ENCODE results near the gene PRSS38.

PRSS38 gene

DNA sequence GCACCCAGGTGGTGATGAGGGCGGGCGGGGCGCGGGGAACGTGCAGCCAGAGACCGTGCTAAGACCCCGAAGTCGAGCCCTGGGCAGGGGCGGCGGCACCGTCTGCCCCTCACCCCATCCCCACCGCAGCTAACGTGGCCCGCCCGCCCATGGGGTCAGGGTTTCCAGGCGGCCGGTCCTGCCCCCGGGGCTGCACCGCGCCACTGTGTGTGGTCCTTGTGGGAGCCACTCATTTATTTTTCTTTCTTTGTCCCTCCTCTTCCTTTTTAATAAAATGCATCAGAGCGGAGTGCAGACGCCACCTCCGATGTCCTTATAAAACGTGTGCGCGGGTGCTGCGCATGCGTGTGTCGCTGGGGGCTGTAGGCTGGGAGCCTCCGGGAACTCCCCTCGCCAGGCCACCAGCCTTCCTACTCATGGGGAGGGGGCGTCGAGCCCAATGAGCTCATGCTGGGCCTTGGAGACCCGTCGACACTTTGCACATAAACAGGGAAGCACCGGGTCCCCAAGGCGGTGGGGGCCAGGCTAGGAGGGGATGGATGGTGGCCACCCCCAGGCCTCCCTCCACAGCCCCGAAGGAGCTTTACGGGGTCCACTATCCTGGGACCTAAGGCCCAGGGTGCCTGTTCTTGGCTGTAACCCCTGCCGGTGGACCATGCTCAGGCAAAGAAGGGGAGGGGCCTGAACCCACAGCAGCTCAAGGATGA, 72.4 kb downstream of the PRSS38 start:
- no peak for DNase-seq

GRCh38 chr1:227888404-227889046, 73.0 kb downstream of the PRSS38 start:
- DNase-seq: no peak

DNA sequence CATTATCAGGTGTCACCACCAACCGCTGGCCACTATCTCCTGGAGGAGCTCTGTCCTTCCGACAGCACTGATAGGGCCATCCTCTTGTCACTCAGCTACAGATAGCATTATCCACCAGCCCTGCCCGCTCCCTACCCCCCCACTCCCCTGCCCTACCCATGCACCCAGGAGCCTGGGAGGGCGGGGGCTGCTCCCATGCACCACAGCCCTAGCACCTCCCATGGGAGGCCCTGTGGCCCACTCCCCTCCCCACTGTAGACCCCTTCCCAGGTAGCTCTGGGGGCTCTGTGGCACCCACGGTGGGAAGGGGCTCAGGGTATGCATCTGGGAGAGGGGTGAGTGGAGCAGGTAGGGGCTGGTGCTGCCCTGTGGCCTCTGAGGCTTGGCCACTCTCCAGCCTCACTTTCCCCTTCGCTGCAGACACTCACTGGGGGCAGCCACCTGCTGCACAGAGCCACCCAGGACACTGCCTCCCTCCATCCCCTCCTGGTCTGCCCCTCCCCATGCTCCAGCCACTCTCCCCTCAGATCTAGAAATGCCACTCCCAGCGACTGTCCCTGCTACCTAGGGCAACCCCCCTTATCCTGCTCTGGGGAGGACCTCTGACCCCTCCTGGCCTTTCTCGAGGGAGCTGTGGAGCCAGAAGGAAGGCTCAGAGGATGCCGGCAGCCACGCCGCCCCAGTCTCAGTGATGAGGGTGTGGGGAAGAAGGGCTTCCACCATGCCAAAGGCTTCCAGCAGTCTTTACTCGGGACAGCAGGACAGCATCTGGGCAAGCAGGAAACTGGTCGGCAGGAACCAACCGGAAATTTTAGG, 73.8 kb downstream of the PRSS38 start:
- no peak for DNase-seq

- DNase-seq: no peak
Measured at GRCh38 chr1:227889863-227890405, 74.5 kb downstream of the PRSS38 start.

DNA sequence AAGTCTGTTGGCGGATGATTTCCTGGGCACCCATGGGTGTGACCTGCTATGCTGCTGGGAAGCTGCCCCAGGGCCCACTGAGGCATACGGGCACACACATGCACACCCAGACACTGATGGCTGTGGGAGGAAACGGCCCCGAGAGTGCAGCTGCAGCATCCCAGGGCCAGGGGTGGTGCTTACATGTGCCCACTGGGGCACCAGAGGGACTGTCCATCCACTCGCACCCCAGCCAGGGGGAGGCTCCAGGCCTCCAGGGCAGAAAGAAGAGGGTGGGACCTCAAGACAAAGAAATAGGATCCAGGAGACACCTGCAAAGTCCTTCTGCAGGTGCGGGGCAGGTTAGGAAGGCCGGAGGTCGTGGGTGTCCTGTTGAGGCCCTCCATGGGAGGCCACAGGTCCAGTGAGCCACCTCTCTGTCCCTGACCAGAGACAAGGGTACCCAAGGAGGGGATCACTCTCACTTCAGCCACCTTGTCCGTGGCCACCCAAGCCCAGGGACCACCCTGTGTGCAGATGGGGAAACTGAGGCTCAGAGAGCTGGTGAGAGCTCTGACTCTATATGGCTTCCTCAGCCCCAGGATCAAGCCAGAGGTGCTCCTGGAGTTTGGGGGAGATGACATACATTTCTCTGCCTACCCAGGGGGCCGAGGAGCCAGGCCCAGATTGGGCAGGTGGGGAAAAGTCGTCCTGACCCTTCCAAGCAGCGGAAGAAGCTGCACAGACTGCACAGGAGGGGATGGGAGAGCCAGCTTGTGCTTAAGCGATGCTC, 75.2 kb downstream of the PRSS38 start:
- DNase-seq: no peak

GRCh38 chr1:227891223-227891954, 75.9 kb downstream of the PRSS38 start:
- no peak for DNase-seq

- DNase-seq: no peak
Measured at GRCh38 chr1:227891955-227892488, 76.5 kb downstream of the PRSS38 start.

DNA sequence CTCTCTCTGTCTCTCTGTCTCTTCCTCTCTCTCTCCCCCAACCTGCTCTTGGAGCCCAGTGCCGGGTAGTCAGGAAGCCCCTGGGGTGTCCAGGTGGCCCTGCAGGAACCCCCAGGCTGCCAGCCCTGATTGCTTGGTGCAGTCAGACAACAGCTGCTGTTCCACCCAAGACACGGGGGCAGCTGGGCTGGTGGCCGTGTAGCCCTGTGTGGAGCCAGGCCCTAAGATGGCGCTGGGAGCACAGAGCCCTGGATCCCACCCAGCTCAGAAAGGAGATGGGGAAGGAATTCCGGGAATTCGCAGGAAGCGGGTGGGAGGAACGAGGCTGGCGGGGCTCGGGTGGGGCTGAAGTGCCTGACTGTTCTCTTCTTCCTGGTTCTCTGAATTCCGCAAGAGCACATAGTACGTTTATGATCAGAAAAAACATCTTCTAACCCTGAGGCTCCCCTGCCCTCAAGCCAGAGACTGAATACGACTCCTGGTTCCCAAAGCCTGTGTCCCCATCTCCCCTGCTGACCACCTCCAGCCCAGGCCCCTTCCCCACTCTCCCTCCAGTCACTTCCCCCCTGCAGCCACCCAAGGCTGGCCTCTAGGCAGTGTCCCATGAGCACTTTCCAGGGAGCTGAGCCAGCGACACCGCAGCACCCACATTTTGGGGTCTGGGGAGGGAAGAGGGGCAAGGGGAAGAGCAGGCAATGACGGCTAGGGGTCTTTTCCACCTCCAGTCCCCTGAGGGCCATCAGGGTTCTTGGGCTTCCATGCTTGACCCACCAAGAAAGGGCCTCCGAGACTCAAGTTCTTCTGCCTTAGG, 77.2 kb downstream of the PRSS38 start:
- DNase-seq: no peak

- DNase-seq: no peak
Measured at GRCh38 chr1:227893300-227893948, 77.9 kb downstream of the PRSS38 start.

DNA sequence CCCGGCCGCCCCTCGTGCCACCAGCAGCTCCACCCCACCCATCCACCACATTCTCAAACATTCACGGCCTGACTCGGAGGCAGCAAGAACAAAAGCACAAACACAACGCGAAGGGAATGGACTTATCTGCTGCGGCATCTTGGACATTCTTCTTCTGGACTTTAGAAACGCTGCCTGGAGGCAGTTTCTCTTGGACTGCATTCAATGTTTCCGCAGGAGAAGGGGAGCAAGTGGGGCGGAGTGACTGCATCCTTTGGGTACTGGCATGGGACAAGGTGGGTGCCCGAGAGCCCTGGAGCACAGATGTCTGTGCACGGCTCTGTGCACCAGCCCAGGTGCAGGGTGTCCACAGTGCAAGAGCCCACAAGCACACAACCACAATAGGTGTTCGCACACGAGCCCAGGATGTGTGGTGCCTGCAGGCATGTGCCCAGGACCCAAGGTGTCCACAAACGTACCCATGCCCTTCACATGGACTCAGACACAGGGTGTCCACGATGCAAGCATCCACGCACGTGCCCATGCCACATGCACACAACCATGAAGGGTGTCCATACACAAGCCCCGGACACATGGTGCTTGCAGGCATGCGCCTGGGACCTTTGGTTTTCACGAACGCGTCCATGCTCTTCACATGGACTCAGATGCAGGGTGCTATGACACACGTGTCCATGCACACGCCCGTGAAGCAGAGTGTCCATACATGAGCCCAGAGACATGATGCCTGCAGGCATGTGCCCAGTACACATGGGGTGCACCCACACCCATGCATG, 78.7 kb downstream of the PRSS38 start:
- DNase-seq: no peak

- no peak for DNase-seq
Measured at GRCh38 chr1:227894831-227895451, 79.5 kb downstream of the PRSS38 start.
